T-helper 1 cell (primary cell): ENCODE measurements around the gene SEH1L.
"Not testable (repeated sequence)": the region's sequence is repeated elsewhere in the genome, so short reads cannot be mapped to it uniquely, and the experiment has no call there.

Source experiments
- DNase-seq, 5 donors: peaks; one replicate each; pipeline ENCODE4 v3.0.0-alpha.2; 2012 to 2020
- total RNA-seq, 4 donors: gene quantifications; one replicate each; lab custom pipeline; 2026; lab: John Stamatoyannopoulos, UW

The SEH1L gene
- total RNA-seq = 16.8 to 30.2 (median 25.8) reads per million in 4 donors

GRCh38 chr18:12947285-12948049 is at the start of gene SEH1L:
TSS of gene SEH1L (plus strand) at chr18:12948011. CDS start at chr18:12948122, 111 bp downstream.
- DNase-seq = peak; percentile 98 to 99 (median 99)

GRCh38 chr18:12901208-12901607 is 46.6 kb upstream of the SEH1L start:
- not testable (repeated sequence) for DNase-seq

GRCh38 chr18:12904012-12904516 is 43.7 kb upstream of the SEH1L start:
- peak in 2 of 5 donors; percentile 15 to 83 for DNase-seq

GRCh38 chr18:12906119-12906518 is 41.7 kb upstream of the SEH1L start:
- no peak for DNase-seq

- DNase-seq = no peak
Observed at GRCh38 chr18:12906773-12907172, 41.0 kb upstream of the SEH1L start.

GRCh38 chr18:12907258-12907925 is 40.4 kb upstream of the SEH1L start:
- DNase-seq = no peak

- no peak for DNase-seq
Observed at GRCh38 chr18:12908706-12909105, 39.1 kb upstream of the SEH1L start.

- DNase-seq = peak in 4 of 5 donors; percentile 16 to 46 (median 34)
Observed at GRCh38 chr18:12911025-12911928, 36.5 kb upstream of the SEH1L start.

GRCh38 chr18:12911929-12912703 is 35.7 kb upstream of the SEH1L start:
- DNase-seq = no peak

- DNase-seq = peak in 2 of 5 donors; percentile 8 to 43
Observed at GRCh38 chr18:12921178-12921577, 26.6 kb upstream of the SEH1L start.

- no peak for DNase-seq
Observed at GRCh38 chr18:12922266-12922665, 25.5 kb upstream of the SEH1L start.

- no peak for DNase-seq
Observed at GRCh38 chr18:12924616-12925015, 23.2 kb upstream of the SEH1L start.

- DNase-seq = no peak
Observed at GRCh38 chr18:12928206-12928605, 19.6 kb upstream of the SEH1L start.

GRCh38 chr18:12928641-12929040 is 19.2 kb upstream of the SEH1L start:
- DNase-seq = no peak

GRCh38 chr18:12929477-12930083 is 18.2 kb upstream of the SEH1L start:
- DNase-seq = no peak

GRCh38 chr18:12930376-12930775 is 17.4 kb upstream of the SEH1L start:
- no peak for DNase-seq

GRCh38 chr18:12930908-12931307 is 16.9 kb upstream of the SEH1L start:
- DNase-seq = no peak

GRCh38 chr18:12933327-12933726 is 14.5 kb upstream of the SEH1L start:
- DNase-seq = no peak

GRCh38 chr18:12934454-12935071 is 13.2 kb upstream of the SEH1L start:
- peak; percentile 47 to 74 (median 66) for DNase-seq

GRCh38 chr18:12939162-12939561 is 8.6 kb upstream of the SEH1L start:
- no peak for DNase-seq

GRCh38 chr18:12943215-12943614 is 4.6 kb upstream of the SEH1L start:
- no peak for DNase-seq
